WTC11 (cell line): ENCODE data around the gene MYH11.

Source experiments
- ATF1 ChIP-seq: sonication (generic); formaldehyde crosslinking; IDR thresholded peaks from 2 replicates; pipeline ENCODE4 v1.8.1; 2023; ENCODE audit warnings: mild to moderate bottlenecking, moderate library complexity, missing genetic modification reagents
- FOXJ3 ChIP-seq: sonication (generic); formaldehyde crosslinking; IDR thresholded peaks from 2 replicates; pipeline ENCODE4 v1.9.0; 2021; ENCODE audit warnings: missing genetic modification reagents, mild to moderate bottlenecking, borderline replicate concordance
- FOXK1 ChIP-seq: sonication (generic); formaldehyde crosslinking; IDR thresholded peaks from 2 replicates; pipeline ENCODE4 v1.8.0; 2022; ENCODE audit warnings: mild to moderate bottlenecking, moderate library complexity, missing genetic modification reagents
- NFYB ChIP-seq: sonication (generic); formaldehyde crosslinking; conservative IDR thresholded peaks from 2 replicates; pipeline ENCODE4 v1.8.0; 2022; ENCODE audit warnings: low read depth, missing genetic modification reagents
- NR3C1 ChIP-seq: sonication (generic); formaldehyde crosslinking; conservative IDR thresholded peaks from 2 replicates; pipeline ENCODE4 v1.8.1; 2023; ENCODE audit warnings: low read depth, mild to moderate bottlenecking, missing genetic modification reagents
- RORB ChIP-seq: fragments of 250-450 bp; sonication (Bioruptor Pico); IDR thresholded peaks from 2 replicates; pipeline ENCODE4 v1.9.0; 2021; ENCODE audit warnings: mild to moderate bottlenecking
- SMAD3 ChIP-seq: sonication (generic); formaldehyde crosslinking; IDR thresholded peaks from 2 replicates; pipeline ENCODE4 v1.8.0; 2022; ENCODE audit warnings: missing genetic modification reagents, mild to moderate bottlenecking, borderline replicate concordance
- TF ChIP-seq, protein P1 (sequence below): sonication (generic); formaldehyde crosslinking; IDR thresholded peaks from 2 replicates; pipeline ENCODE4 v1.8.1; 2023; ENCODE audit warnings: mild to moderate bottlenecking, missing genetic modification reagents, borderline replicate concordance
- TF ChIP-seq, protein P2 (sequence below): fragments of 200-600 bp; IDR thresholded peaks from 2 replicates; pipeline ENCODE4 v1.8.0; 2022; ENCODE audit warnings: antibody characterized with exemption
- TF ChIP-seq, protein P3 (sequence below): sonication (generic); formaldehyde crosslinking; IDR thresholded peaks from 2 replicates; pipeline ENCODE4 v1.8.0; 2022; ENCODE audit warnings: mild to moderate bottlenecking, missing genetic modification reagents

DNA sequence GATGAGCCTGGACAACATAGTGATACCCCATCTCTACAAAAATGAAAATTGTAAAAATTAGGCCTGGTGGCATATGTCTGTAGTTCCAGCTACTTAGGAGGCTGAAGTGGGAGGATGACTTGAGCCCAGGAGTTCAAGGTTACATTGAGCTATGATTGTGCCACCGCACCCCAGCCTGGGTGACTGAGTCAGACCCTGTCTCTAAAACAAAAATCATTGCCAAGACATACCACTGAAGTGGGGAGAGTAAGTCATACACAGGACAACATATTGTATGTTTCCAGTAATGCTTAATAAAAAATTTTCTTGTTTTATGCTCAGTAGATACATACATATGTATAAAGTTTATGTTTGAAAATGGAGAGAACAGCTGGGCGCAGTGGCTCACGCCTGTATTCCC, 167.5 kb downstream of the MYH11 start:
- TF ChIP-seq, protein P1, sequence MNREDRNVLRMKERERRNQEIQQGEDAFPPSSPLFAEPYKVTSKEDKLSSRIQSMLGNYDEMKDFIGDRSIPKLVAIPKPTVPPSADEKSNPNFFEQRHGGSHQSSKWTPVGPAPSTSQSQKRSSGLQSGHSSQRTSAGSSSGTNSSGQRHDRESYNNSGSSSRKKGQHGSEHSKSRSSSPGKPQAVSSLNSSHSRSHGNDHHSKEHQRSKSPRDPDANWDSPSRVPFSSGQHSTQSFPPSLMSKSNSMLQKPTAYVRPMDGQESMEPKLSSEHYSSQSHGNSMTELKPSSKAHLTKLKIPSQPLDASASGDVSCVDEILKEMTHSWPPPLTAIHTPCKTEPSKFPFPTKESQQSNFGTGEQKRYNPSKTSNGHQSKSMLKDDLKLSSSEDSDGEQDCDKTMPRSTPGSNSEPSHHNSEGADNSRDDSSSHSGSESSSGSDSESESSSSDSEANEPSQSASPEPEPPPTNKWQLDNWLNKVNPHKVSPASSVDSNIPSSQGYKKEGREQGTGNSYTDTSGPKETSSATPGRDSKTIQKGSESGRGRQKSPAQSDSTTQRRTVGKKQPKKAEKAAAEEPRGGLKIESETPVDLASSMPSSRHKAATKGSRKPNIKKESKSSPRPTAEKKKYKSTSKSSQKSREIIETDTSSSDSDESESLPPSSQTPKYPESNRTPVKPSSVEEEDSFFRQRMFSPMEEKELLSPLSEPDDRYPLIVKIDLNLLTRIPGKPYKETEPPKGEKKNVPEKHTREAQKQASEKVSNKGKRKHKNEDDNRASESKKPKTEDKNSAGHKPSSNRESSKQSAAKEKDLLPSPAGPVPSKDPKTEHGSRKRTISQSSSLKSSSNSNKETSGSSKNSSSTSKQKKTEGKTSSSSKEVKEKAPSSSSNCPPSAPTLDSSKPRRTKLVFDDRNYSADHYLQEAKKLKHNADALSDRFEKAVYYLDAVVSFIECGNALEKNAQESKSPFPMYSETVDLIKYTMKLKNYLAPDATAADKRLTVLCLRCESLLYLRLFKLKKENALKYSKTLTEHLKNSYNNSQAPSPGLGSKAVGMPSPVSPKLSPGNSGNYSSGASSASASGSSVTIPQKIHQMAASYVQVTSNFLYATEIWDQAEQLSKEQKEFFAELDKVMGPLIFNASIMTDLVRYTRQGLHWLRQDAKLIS (CRISPR knock-in tag) = no peak
- TF ChIP-seq NFYB (CRISPR knock-in tag) = no peak
- TF ChIP-seq FOXJ3 (CRISPR knock-in tag) = no peak
- TF ChIP-seq, protein P2, sequence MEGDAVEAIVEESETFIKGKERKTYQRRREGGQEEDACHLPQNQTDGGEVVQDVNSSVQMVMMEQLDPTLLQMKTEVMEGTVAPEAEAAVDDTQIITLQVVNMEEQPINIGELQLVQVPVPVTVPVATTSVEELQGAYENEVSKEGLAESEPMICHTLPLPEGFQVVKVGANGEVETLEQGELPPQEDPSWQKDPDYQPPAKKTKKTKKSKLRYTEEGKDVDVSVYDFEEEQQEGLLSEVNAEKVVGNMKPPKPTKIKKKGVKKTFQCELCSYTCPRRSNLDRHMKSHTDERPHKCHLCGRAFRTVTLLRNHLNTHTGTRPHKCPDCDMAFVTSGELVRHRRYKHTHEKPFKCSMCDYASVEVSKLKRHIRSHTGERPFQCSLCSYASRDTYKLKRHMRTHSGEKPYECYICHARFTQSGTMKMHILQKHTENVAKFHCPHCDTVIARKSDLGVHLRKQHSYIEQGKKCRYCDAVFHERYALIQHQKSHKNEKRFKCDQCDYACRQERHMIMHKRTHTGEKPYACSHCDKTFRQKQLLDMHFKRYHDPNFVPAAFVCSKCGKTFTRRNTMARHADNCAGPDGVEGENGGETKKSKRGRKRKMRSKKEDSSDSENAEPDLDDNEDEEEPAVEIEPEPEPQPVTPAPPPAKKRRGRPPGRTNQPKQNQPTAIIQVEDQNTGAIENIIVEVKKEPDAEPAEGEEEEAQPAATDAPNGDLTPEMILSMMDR = no peak
- TF ChIP-seq RORB (CRISPR knock-in tag) = no peak
- TF ChIP-seq SMAD3 (CRISPR knock-in tag) = no peak
- TF ChIP-seq, protein P3, sequence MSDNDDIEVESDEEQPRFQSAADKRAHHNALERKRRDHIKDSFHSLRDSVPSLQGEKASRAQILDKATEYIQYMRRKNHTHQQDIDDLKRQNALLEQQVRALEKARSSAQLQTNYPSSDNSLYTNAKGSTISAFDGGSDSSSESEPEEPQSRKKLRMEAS (CRISPR knock-in tag) = no peak
- no peak for TF ChIP-seq FOXK1 (CRISPR knock-in tag)
- TF ChIP-seq NR3C1 (CRISPR knock-in tag) = no peak
- no peak for TF ChIP-seq ATF1 (CRISPR knock-in tag)
